Activated CD4-positive, alpha-beta T cell treated with anti-CD3 and anti-CD28 coated beads for 36 hours (primary cell): ENCODE data around the gene MFAP4. TPM values are rescaled to one million over a fixed set of nuclear protein-coding genes. Genes with fewer than 3 reads are reported as not detected.
"Not testable (repeated sequence)": the region's sequence is repeated elsewhere in the genome, so short reads cannot be mapped to it uniquely, and the experiment has no call there.

ENCODE experiments used
- ATAC-seq: fragments of 200-7000 bp; cut with Tn5 transposase; one replicate; pipeline ENCODE4 v1.10.0; 2021; ENCODE audit warnings: mild to moderate bottlenecking, moderate library complexity
- CTCF ChIA-PET: fragments of 350-600 bp; sonication (Branson Sonifier 250); formaldehyde crosslinking; loops from one replicate; lab custom pipeline; 2021; ENCODE audit warnings: antibody characterized with exemption; lab: Charles Lee
- POLR2A ChIA-PET: fragments of 350-600 bp; sonication (Branson Sonifier 250); formaldehyde crosslinking; loops from one replicate; lab custom pipeline; 2021; ENCODE audit warnings: antibody characterized with exemption, inconsistent platforms; lab: Charles Lee
- DNase-seq: peaks from one replicate; pipeline ENCODE4 v3.0.0-alpha.2; 2020
- H3K27ac Mint-ChIP-seq: one replicate; pipeline ENCODE4 v1.8.0; 2021; ENCODE audit warnings: mixed read lengths
- H3K27me3 Mint-ChIP-seq: one replicate; pipeline ENCODE4 v1.8.0; 2021; ENCODE audit warnings: mixed read lengths
- H3K36me3 Mint-ChIP-seq: one replicate; pipeline ENCODE4 v1.8.0; 2021; ENCODE audit warnings: low read depth, mixed read lengths
- H3K4me1 Mint-ChIP-seq: one replicate; pipeline ENCODE4 v1.8.0; 2021; ENCODE audit warnings: mixed read lengths
- H3K4me3 Mint-ChIP-seq: one replicate; pipeline ENCODE4 v1.8.0; 2021; ENCODE audit warnings: mild to moderate bottlenecking, moderate library complexity, mixed read lengths
- H3K9me3 Mint-ChIP-seq: one replicate; pipeline ENCODE4 v1.8.0; 2021; ENCODE audit warnings: low read depth, mixed read lengths
- intact Hi-C, 2 experiments: fragments of 100-400 bp; cut with DNase I in 1 of 2; cut with micrococcal nuclease in 1 of 2; formaldehyde crosslinking; loops; one replicate each; pipeline versions ENCODE4 v1.14.2 to v1.15.1; 2022 to 2024; cut with DNase I, micrococcal nuclease
- total RNA-seq, 2 experiments: library from RNA; stranded (reverse); gene quantifications; one replicate each; pipeline ENCODE4 v1.2.3, GENCODE V29; 2021

Gene MFAP4
- total RNA-seq, 2 experiments from 2014 or later: not detected

DNA sequence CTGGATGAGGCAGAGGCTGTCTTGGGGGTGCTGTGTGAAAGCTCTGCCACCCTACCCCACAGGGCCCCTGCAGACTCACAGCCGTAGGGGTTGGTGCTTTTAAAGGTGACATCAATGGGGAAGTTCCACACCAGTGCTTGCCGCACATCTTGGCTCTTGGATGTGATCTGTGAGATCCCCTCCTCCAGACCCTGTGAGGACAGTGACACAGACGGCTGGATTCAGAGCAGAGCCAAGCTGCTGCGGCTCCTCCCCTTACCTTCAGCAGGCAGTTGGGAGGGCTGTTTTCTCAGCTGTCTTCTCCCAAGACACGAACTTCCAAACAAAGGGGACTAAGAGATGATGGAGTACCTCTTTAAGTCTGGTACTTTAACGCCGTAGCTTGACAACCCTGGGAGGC lies 29.2 kb downstream of the MFAP4 start:
- POLR2A ChIA-PET: no interaction called here

GRCh38 chr17:19357351-19357750 lies 29.6 kb downstream of the MFAP4 start:
- Mint-ChIP-seq H3K36me3 (peaks cover 2% of the 10 kb centered on the region), H3K4me1 (peaks cover 6% of the 10 kb centered on the region), H3K9me3 (no peaks in the 10 kb centered on the region), H3K4me3 (no peak overlapping the region), H3K27me3 (peaks cover 10% of the 10 kb centered on the region), H3K27ac (no peak overlapping the region)
- CTCF ChIA-PET: interaction anchor here (1.2 kb wide), 1 partner anchor 20 kb away, joined by 4 read pairs; the partner anchor contains the start of gene MAPK7
- POLR2A ChIA-PET: no interaction called here
- DNase-seq (no peak), ATAC-seq (no peak)
- intact Hi-C loops: no loop called here

More for the DNA sequence above, 29.2 kb downstream of the MFAP4 start:
- intact Hi-C loops: no loop called here
- H3K36me3 Mint-ChIP-seq: peaks cover 2% of the 10 kb centered on the region
- CTCF ChIA-PET: interaction anchor here (1.2 kb wide), 1 partner anchor 20 kb away, joined by 4 read pairs; the partner anchor contains the start of gene MAPK7
- no peaks in the 10 kb centered on the region for H3K9me3 Mint-ChIP-seq
- H3K4me1 Mint-ChIP-seq: peaks cover 6% of the 10 kb centered on the region
- no peak overlapping the region for H3K27ac Mint-ChIP-seq
- H3K27me3 Mint-ChIP-seq: peaks cover 10% of the 10 kb centered on the region
- no peak for DNase-seq
- no peak overlapping the region for H3K4me3 Mint-ChIP-seq
- ATAC-seq: no peak

GRCh38 chr17:19354748-19355147 lies 32.2 kb downstream of the MFAP4 start:
- no peak for DNase-seq
- Mint-ChIP-seq H3K4me1 (no peaks in the 10 kb centered on the region), H3K9me3 (no peaks in the 10 kb centered on the region), H3K27me3 (peaks cover 8% of the 10 kb centered on the region), H3K4me3 (no peak overlapping the region), H3K36me3 (peaks cover 2% of the 10 kb centered on the region), H3K27ac (no peak overlapping the region)
- ChIA-PET CTCF (interaction anchor here (1.1 to 1.3 kb wide), 2 partner anchors 9 to 16 kb away, joined by 3 read pairs; no protein-coding TSS in a partner anchor), POLR2A (no interaction called here)
- intact Hi-C loops: no loop called here
- no peak for ATAC-seq

- H3K9me3 Mint-ChIP-seq, H3K27ac Mint-ChIP-seq, POLR2A ChIA-PET, DNase-seq, H3K4me3 Mint-ChIP-seq, ATAC-seq, intact Hi-C loops, H3K27me3 Mint-ChIP-seq, H3K4me1 Mint-ChIP-seq, H3K36me3 Mint-ChIP-seq: not testable (repeated sequence)
- CTCF ChIA-PET: interaction anchor here (1.2 to 1.5 kb wide), 3 partner anchors 9 to 27 kb away, joined by 3 to 4 read pairs (median 3); partner anchors contain the start of gene B9D1
Observed at GRCh38 chr17:19353401-19353800, 33.6 kb downstream of the MFAP4 start.

- no peak for DNase-seq
- Mint-ChIP-seq H3K9me3 (no peaks in the 10 kb centered on the region), H3K4me3 (no peak overlapping the region), H3K36me3 (no peaks in the 10 kb centered on the region), H3K4me1 (no peaks in the 10 kb centered on the region), H3K27me3 (no peaks in the 10 kb centered on the region), H3K27ac (no peak overlapping the region)
- intact Hi-C loops: no loop called here
- ATAC-seq: no peak
- POLR2A ChIA-PET: no interaction called here
- CTCF ChIA-PET: interaction anchor here (1.3 kb wide), 1 partner anchor 9 kb away, joined by 4 read pairs; no protein-coding TSS in a partner anchor
Observed at GRCh38 chr17:19348806-19349205, 38.2 kb downstream of the MFAP4 start.

DNA sequence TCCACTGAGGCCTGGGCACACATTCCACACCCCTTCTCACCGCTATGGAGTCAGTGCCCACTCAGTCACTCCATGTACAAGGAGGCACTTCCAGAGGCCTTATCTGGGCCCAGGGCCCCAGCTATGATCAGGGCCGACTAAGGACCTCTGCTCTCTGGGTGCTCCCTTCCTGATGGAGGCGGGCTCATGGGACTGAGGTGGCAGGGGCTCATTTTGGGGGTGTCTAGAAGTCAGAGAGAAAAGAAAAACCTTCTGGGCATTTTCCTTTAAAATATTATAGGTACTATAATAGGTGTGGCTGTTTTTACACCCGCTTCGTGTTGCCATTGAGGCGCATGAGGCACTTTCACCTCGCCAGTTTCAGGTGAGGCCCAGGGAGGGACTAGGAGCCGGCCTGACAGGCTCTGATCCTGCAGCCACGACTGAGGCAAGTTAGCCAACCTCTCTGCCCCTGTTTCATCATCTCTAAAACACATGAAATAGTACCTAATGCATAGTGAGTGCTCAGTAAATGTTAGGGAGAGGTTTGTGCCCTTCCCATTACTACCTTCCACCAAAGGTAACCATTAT lies 38.8 kb downstream of the MFAP4 start:
- no peak overlapping the region for H3K4me3 Mint-ChIP-seq
- H3K36me3 Mint-ChIP-seq: no peaks in the 10 kb centered on the region
- no peaks in the 10 kb centered on the region for H3K9me3 Mint-ChIP-seq
- intact Hi-C loops: no loop called here
- no peak overlapping the region for H3K27ac Mint-ChIP-seq
- no peaks in the 10 kb centered on the region for H3K27me3 Mint-ChIP-seq
- ATAC-seq: no peak
- H3K4me1 Mint-ChIP-seq: no peaks in the 10 kb centered on the region
- no peak for DNase-seq
- CTCF ChIA-PET: no interaction called here
- POLR2A ChIA-PET: no interaction called here

- Mint-ChIP-seq H3K4me3 (no peak overlapping the region), H3K27me3 (no peaks in the 10 kb centered on the region), H3K4me1 (no peaks in the 10 kb centered on the region), H3K9me3 (no peaks in the 10 kb centered on the region), H3K36me3 (no peaks in the 10 kb centered on the region), H3K27ac (no peak overlapping the region)
- ChIA-PET CTCF (interaction anchor here (1.2 kb wide), 1 partner anchor 9 kb away, joined by 4 read pairs; no protein-coding TSS in a partner anchor), POLR2A (no interaction called here)
- ATAC-seq: no peak
- intact Hi-C loops: no loop called here
- DNase-seq: no peak
Observed at GRCh38 chr17:19347323-19348080, 39.5 kb downstream of the MFAP4 start.

GRCh38 chr17:19346351-19347255 lies 40.4 kb downstream of the MFAP4 start:
- ATAC-seq (no peak), DNase-seq (no peak)
- ChIA-PET CTCF (interaction anchor here (1.2 kb wide), 1 partner anchor 9 kb away, joined by 4 read pairs; no protein-coding TSS in a partner anchor), POLR2A (no interaction called here)
- H3K27ac Mint-ChIP-seq: no peak overlapping the region
- no peaks in the 10 kb centered on the region for H3K9me3 Mint-ChIP-seq
- no peaks in the 10 kb centered on the region for H3K4me1 Mint-ChIP-seq
- H3K27me3 Mint-ChIP-seq: peaks cover 4% of the 10 kb centered on the region
- H3K36me3 Mint-ChIP-seq: no peaks in the 10 kb centered on the region
- intact Hi-C loops: no loop called here
- H3K4me3 Mint-ChIP-seq: no peak overlapping the region

DNA sequence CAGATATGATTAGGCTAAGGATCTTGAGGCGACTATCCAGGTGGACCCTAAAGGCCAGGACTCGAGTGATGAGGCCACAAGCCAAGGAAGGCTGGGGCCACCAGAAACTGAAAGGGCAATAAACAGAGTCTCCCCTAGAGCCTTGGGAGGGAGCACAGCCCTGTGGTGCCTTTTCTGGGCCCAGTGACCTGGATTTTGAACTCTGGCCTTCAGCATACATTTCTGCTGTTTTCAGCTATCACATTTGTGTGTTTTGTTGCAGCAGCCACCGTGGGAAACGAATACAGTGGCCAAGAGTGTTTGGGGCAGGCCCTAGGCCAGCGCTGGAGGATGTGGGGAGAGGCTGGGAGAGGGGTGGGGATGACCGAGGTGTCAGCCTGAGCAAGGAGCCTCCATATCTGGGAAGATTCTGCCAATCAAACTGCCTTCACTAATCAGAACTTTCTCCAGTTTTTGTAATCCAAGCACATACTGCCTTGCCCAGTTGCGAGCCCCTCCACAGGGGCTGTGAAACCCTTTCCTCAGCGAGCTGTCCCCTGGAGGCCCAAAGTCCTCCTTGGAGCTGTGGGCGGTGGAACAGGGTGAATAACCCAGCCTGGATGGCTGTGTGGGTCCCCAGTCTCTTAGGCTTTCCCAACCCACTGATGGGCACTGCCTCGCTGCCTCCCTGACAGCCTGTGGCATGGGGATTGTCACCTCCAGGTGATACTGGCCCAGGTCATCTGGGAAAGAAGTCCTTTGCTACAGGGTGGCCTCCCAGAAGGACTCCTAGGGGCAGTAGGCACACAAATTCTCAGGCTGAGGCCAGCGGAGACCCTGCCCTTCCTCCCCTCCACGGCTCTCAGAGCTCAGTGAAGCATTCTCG lies 41.3 kb downstream of the MFAP4 start:
- DNase-seq (no peak), ATAC-seq (no peak)
- ChIA-PET CTCF (no interaction called here), POLR2A (no interaction called here)
- no peak overlapping the region for H3K4me3 Mint-ChIP-seq
- peaks cover 7% of the 10 kb centered on the region for H3K27me3 Mint-ChIP-seq
- H3K4me1 Mint-ChIP-seq: no peaks in the 10 kb centered on the region
- H3K36me3 Mint-ChIP-seq: no peaks in the 10 kb centered on the region
- H3K27ac Mint-ChIP-seq: no peak overlapping the region
- H3K9me3 Mint-ChIP-seq: no peaks in the 10 kb centered on the region
- intact Hi-C loops: no loop called here

- no peak for ATAC-seq
- ChIA-PET POLR2A (no interaction called here), CTCF (no interaction called here)
- no peak overlapping the region for H3K4me3 Mint-ChIP-seq
- no peaks in the 10 kb centered on the region for H3K36me3 Mint-ChIP-seq
- intact Hi-C loops: no loop called here
- no peak for DNase-seq
- no peak overlapping the region for H3K27ac Mint-ChIP-seq
- no peaks in the 10 kb centered on the region for H3K4me1 Mint-ChIP-seq
- no peaks in the 10 kb centered on the region for H3K9me3 Mint-ChIP-seq
- peaks cover 7% of the 10 kb centered on the region for H3K27me3 Mint-ChIP-seq
Observed at GRCh38 chr17:19345067-19345460, 41.9 kb downstream of the MFAP4 start.
